NCI-H1092 (cell line): ENCODE measurements around the gene EP400.
"Not testable (repeated sequence)": the region's sequence is repeated elsewhere in the genome, so short reads cannot be mapped to it uniquely, and the experiment has no call there.

ENCODE experiments used
- DNase-seq: peaks from one replicate; lab custom pipeline; 2025; lab: John Stamatoyannopoulos, UW

The EP400 gene

GRCh38 chr12:131950182-131950913 lies 606 bp downstream of the EP400 start:
- no peak for DNase-seq

- DNase-seq = not testable (repeated sequence)
These were observed 4.1 kb downstream of the EP400 start for GRCh38 chr12:131953810-131954209.

GRCh38 chr12:131954460-131954859 lies 4.7 kb downstream of the EP400 start:
- not testable (repeated sequence) for DNase-seq

GRCh38 chr12:131959116-131959515 lies 9.4 kb downstream of the EP400 start:
- no peak for DNase-seq

- DNase-seq = no peak
These were observed 10.2 kb downstream of the EP400 start for GRCh38 chr12:131959641-131960589.

GRCh38 chr12:131960590-131961325 lies 11.0 kb downstream of the EP400 start:
- not testable (repeated sequence) for DNase-seq

GRCh38 chr12:131961328-131961727 lies 11.6 kb downstream of the EP400 start:
- not testable (repeated sequence) for DNase-seq

- no peak for DNase-seq
These were observed 12.3 kb downstream of the EP400 start for GRCh38 chr12:131962069-131962468.

- DNase-seq = no peak
These were observed 13.6 kb downstream of the EP400 start for GRCh38 chr12:131963381-131963780.

- no peak for DNase-seq
These were observed 15.3 kb downstream of the EP400 start for GRCh38 chr12:131965073-131965472.

GRCh38 chr12:131971226-131971625 lies 21.5 kb downstream of the EP400 start:
- DNase-seq = no peak

- no peak for DNase-seq
These were observed 25.5 kb downstream of the EP400 start for GRCh38 chr12:131975228-131975627.

- no peak for DNase-seq
These were observed 29.9 kb downstream of the EP400 start for GRCh38 chr12:131979606-131980005.

GRCh38 chr12:131980263-131980662 lies 30.5 kb downstream of the EP400 start:
- no peak for DNase-seq

GRCh38 chr12:131981388-131981787 lies 31.6 kb downstream of the EP400 start:
- no peak for DNase-seq

- DNase-seq = no peak
These were observed 32.3 kb downstream of the EP400 start for GRCh38 chr12:131982041-131982440.

- no peak for DNase-seq
These were observed 33.3 kb downstream of the EP400 start for GRCh38 chr12:131983026-131983425.

- no peak for DNase-seq
These were observed 33.8 kb downstream of the EP400 start for GRCh38 chr12:131983554-131983953.

GRCh38 chr12:131984334-131984733 lies 34.6 kb downstream of the EP400 start:
- no peak for DNase-seq

- DNase-seq = not testable (repeated sequence)
These were observed 35.8 kb downstream of the EP400 start for GRCh38 chr12:131985510-131985875.

GRCh38 chr12:131986361-131986760 lies 36.6 kb downstream of the EP400 start:
- no peak for DNase-seq

- no peak for DNase-seq
These were observed 37.2 kb downstream of the EP400 start for GRCh38 chr12:131986910-131987309.
